Measurements from ENCODE around the gene SHROOM2.
"Not testable (repeated sequence)": the region's sequence is repeated elsewhere in the genome, so short reads cannot be mapped to it uniquely, and the experiment has no call there.

SHROOM2 gene

DNA sequence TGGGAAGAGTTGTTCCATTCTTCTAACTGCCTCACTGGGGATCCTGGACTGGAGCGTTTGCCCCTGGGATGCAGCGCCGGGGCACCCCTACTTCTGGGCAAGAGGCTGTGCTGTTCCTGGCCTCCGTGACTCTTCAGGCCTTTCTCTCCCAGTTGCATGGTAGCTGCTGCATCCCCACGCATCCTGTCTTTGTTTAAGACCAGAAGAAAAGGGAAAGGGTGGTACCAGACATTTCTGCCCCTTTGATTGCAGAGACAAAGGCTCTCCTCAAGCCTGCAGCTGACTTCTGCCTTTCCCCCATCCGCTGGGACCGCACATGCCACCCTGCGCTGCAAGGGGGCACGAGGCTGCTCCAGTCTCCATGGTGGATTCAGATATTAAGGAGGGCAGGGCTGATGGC lies 70.4 kb downstream of the SHROOM2 start:
- H3K4me3 ChIP-seq: no peak overlapping the region
- H3K27me3 ChIP-seq: no peaks in the 10 kb centered on the region
- H3K4me2 ChIP-seq: no peak overlapping the region
- no peak overlapping the region for H3K9ac ChIP-seq
- H3K27ac ChIP-seq: no peak overlapping the region
- H3K36me3 ChIP-seq: no peaks in the 10 kb centered on the region
- TF ChIP-seq Cebpa-rat (IDR thresholded peaks at IDR 0.05): no peak
- peaks cover 0 to 8% (median 0%) of the 10 kb centered on the region in 10 experiments; a peak in 1 of 20 replicates for H3K4me1 ChIP-seq
- H4K20me1 ChIP-seq: no peaks in the 10 kb centered on the region; a peak in 1 of 22 replicates
- no peaks in the 10 kb centered on the region for H3K9me3 ChIP-seq (replicated peaks in 1 of 11)

DNA sequence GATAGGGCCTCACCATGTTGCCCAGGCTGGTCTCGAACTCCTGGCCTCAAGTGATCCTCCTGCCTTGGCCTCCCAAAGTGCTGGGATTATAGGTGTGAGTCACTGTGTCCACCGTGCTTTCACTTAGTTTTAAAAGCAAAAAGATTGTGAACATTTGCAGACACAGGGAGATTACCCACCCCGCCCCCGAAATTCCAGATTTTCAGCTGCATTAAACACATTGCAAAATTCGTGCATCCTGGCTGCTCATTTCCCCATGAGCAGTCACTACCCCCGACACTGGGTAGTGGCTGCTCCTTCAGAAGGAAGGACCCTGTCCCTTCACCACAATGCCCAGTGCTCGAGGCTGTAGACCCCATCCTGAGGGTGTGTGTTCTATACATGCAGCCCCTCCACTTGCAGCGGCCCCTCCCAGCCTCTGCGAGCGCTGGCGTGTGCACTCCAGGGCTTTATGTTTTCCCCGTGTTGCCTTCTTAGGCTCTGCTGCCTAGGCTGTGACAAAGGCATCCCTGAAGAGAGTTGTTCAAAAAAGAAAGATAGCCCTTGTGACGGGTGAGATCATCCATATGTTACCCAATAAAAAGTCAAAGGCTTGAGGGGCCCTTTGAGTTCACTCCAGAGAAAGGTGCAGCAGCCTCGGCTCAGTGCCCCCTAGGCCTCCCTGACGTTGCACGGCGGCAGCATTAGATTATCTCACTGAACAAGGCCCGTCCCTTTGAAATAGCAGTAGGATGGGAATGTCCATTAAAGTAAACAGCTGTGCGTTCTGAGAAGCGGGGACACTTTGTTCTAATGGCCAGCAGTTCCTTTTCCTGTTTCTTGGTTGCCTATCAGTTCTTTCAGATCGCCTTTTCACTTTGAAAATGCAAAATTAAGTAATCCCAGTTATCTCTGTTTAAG lies 71.6 kb downstream of the SHROOM2 start:
- H3K9me3 ChIP-seq (replicated peaks in 1 of 11): no peaks in the 10 kb centered on the region
- no peak overlapping the region for H3K9ac ChIP-seq
- no peaks in the 10 kb centered on the region; a peak in 1 of 22 replicates for H4K20me1 ChIP-seq

DNA sequence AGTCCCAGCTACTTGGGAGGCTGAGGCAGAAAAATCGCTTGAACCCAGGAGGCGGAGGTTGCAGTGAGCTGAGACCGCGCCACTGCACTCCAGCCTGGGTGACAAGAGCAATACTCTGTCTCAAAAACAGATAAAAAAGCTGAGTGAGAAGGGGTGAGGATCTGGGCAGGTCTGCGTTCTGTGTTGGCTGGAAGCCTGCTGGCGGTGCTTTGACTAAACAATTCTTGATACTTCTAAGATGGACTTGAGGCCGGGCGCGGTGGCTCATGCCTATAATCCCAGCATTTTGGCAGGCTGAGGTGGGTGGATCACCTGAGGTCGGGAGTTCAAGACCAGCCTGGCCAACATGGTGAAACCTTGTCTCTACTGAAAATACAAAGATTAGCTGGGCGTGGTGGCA lies 72.5 kb downstream of the SHROOM2 start:
- H3K36me3 ChIP-seq; H3K4me2 ChIP-seq; H3K27ac ChIP-seq; H3K27me3 ChIP-seq; H3K9me3 ChIP-seq (replicated peaks in 1 of 11); H3K9ac ChIP-seq; H3K4me3 ChIP-seq; H4K20me1 ChIP-seq: not testable (repeated sequence)
- peaks cover 0 to 12% (median 0%) of the 10 kb centered on the region in 10 experiments; a peak in 6 of 20 replicates for H3K4me1 ChIP-seq

More for the DNA sequence above, 71.6 kb downstream of the SHROOM2 start:
- no peak overlapping the region for H3K4me2 ChIP-seq
- H3K27me3 ChIP-seq: no peaks in the 10 kb centered on the region
- no peaks in the 10 kb centered on the region for H3K36me3 ChIP-seq
- H3K4me3 ChIP-seq: no peak overlapping the region
- no peak overlapping the region for H3K27ac ChIP-seq
- no peak for TF ChIP-seq Cebpa-rat (IDR thresholded peaks at IDR 0.05)
- H3K4me1 ChIP-seq: peaks cover 0 to 8% (median 0%) of the 10 kb centered on the region in 10 experiments; a peak in 1 of 20 replicates

DNA sequence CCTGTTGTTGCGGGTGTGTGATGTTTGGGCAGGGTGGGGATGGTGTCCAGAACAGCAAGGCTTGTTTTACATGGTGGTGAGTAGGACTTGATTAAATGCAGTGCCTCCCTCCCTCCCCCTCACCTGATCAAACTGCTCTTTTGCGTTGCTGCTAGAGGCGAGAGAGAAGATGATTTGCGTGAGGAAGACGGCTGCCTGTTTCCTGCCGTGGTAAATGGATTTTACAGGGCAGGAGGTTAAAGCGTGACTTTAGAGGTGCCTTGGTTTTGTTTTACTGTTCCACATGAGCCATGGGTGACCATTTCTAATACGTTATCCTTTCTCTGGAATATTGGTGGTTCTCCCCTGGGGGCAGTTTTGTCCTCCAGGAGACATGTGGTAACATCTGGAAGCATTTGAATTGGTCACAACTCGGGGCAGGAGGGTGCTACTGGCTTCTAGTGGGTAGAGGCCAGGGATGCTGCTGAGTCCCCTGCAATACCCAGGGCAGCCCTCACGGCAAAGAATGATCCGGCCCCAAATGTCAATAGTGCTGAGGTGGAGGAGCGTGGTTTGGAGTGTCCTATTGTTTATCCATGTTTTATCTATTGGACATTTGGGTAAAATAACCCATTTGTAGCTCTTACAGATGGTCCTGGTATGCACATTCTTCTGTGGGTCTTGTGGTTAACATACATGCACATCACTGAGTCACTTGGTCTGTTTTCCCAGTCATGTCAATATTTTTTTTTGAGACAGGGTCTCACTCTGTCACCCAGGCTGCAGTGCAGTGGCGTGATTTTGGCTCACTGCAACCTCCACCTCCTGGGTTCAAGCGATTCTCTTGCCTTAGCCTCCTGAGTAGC lies 73.7 kb downstream of the SHROOM2 start:
- TF ChIP-seq Cebpa-rat (IDR thresholded peaks at IDR 0.05): no peak
- Histone ChIP-seq H3K4me1 (peaks cover 0 to 19% (median 2%) of the 10 kb centered on the region in 10 experiments; a peak in 8 of 20 replicates), H3K9me3 (replicated peaks in 1 of 11) (no peaks in the 10 kb centered on the region), H3K4me2 (no peak overlapping the region), H3K27ac (no peak overlapping the region), H3K36me3 (no peaks in the 10 kb centered on the region), H3K4me3 (no peak overlapping the region), H4K20me1 (no peaks in the 10 kb centered on the region; a peak in 1 of 22 replicates), H3K27me3 (no peaks in the 10 kb centered on the region), H3K9ac (no peak overlapping the region)

DNA sequence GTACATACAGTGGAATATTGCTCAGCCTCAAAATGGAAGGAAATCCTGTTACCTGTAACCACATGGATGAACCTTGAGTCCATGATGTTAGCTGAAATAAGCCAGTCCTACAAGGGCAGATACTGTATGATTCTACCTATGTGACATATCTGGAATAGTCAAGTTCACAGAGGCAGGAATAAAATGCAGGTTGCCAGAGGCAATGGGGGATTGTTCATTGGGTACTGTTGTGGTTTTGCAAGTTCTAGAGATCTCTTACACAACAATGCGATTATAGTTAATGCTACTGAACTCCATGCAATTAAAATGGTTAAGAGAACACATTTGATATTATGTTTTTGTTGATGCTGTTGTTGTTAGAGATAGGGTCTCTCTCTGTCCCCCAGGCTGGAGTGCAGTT lies 74.6 kb downstream of the SHROOM2 start:
- Histone ChIP-seq H3K9ac (no peak overlapping the region), H3K4me2 (no peak overlapping the region), H3K4me1 (peaks cover 0 to 13% (median 2%) of the 10 kb centered on the region in 10 experiments; a peak in 8 of 20 replicates), H3K4me3 (no peak overlapping the region), H4K20me1 (no peaks in the 10 kb centered on the region; a peak in 1 of 22 replicates), H3K9me3 (replicated peaks in 1 of 11) (no peaks in the 10 kb centered on the region), H3K27me3 (no peaks in the 10 kb centered on the region), H3K36me3 (no peaks in the 10 kb centered on the region), H3K27ac (no peak overlapping the region)
- no peak for TF ChIP-seq Cebpa-rat (IDR thresholded peaks at IDR 0.05)

DNA sequence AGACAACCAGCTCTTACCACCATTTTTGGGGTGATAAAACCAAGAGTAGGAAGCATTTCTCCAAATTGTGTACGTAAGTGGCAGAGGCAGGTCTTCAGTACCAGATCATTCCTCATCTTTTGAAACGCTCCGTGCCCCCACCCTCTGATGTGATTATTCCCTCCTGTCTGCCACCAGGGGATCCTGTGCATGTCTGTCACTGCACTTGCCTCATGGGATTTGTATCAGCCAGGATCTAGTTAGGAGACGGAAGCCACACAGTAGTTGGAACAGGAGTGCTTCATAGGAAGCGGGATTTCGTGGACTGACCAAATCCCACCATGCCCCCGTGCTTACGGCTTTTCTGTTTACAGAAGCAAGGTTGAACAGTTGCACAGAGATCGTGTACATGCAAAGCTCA lies 75.5 kb downstream of the SHROOM2 start:
- Histone ChIP-seq H3K4me1 (peaks cover 0 to 14% (median 2%) of the 10 kb centered on the region in 10 experiments; a peak in 8 of 20 replicates), H3K27me3 (no peaks in the 10 kb centered on the region), H4K20me1 (no peaks in the 10 kb centered on the region; a peak in 2 of 22 replicates), H3K9ac (no peak overlapping the region), H3K36me3 (no peaks in the 10 kb centered on the region), H3K9me3 (replicated peaks in 1 of 11) (no peaks in the 10 kb centered on the region), H3K27ac (no peak overlapping the region), H3K4me3 (no peak overlapping the region), H3K4me2 (no peak overlapping the region)
- TF ChIP-seq Cebpa-rat (IDR thresholded peaks at IDR 0.05): no peak

DNA sequence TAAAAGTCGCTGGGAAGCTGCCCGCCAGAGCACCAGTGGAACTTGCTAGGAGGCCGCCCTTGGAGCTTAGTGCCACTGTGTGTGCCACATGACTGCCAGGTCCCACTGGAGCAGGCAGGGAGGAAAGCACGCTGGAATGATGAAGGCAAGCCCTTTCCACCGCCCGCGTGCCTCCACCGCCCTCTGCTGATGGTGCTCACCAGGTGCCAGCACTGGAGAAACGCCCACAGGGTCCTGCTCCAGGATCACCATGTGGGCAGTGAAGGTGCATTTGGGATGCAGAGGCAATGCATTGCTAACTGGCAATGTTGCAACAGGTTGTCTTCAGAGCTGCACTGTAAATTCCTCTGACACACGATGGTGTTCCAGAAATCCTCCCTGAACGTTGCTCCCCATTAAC lies 76.3 kb downstream of the SHROOM2 start:
- H3K4me3 ChIP-seq: no peak overlapping the region
- H3K27ac ChIP-seq: no peak overlapping the region
- no peak overlapping the region for H3K4me2 ChIP-seq
- H3K4me1 ChIP-seq: peaks cover 0 to 16% (median 2%) of the 10 kb centered on the region in 10 experiments; a peak in 8 of 20 replicates
- H3K9me3 ChIP-seq (replicated peaks in 1 of 11): no peaks in the 10 kb centered on the region
- no peaks in the 10 kb centered on the region; a peak in 2 of 22 replicates for H4K20me1 ChIP-seq
- no peak for TF ChIP-seq Cebpa-rat (IDR thresholded peaks at IDR 0.05)
- H3K9ac ChIP-seq: no peak overlapping the region
- H3K27me3 ChIP-seq: no peaks in the 10 kb centered on the region; a peak in 1 of 22 replicates
- no peaks in the 10 kb centered on the region for H3K36me3 ChIP-seq

DNA sequence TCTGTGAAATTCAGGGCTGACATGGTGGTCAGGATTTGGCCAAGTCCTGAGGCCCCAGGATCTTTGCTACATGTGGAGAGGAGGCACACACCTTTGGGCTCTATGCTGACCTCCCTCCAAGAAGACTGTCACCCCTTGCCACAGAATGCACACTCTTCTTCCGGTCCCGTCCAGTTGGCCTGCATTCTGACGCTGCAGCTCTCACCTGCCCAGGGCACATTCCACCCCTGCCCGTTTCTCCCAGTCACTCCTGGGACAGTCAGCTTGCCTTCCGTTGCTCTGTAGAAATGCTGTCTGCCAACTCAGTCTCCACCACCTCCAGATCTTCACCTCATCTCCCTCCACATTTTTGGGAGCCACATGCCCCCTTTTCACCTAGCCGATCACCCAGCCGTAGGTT lies 76.7 kb downstream of the SHROOM2 start:
- Histone ChIP-seq H3K4me2 (no peak overlapping the region), H3K4me1 (peaks cover 0 to 16% (median 2%) of the 10 kb centered on the region in 10 experiments; a peak in 8 of 20 replicates), H3K4me3 (no peak overlapping the region), H3K27me3 (no peaks in the 10 kb centered on the region; a peak in 1 of 22 replicates), H3K36me3 (no peaks in the 10 kb centered on the region), H4K20me1 (no peaks in the 10 kb centered on the region; a peak in 2 of 22 replicates), H3K9me3 (replicated peaks in 1 of 11) (no peaks in the 10 kb centered on the region), H3K27ac (no peak overlapping the region), H3K9ac (no peak overlapping the region)
- no peak for TF ChIP-seq Cebpa-rat (IDR thresholded peaks at IDR 0.05)

DNA sequence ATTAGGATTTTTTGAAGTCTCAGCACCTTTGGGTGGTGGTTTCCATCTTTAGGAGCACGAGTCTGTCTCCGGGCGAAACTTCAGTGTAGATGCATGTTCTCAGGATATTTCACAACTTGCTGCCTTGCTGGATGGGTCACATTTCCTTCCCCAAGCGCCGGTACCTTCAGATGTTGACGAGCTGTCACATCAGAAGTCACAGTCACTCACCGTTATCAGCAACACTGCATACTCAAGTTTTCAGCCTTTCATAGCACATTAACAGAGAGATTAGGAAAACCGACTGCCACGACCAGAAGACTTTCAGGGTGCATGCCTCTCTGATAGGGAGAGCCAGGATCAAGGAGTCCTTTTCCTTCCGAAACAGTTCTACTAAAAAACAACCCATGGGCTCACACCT lies 77.8 kb downstream of the SHROOM2 start:
- TF ChIP-seq Cebpa-rat (IDR thresholded peaks at IDR 0.05): no peak
- Histone ChIP-seq H3K36me3 (no peaks in the 10 kb centered on the region), H3K27ac (no peak overlapping the region), H4K20me1 (no peaks in the 10 kb centered on the region; a peak in 2 of 22 replicates), H3K4me3 (no peak overlapping the region), H3K4me2 (peak overlapping the region in 6 of 11 experiments; percentile 13 to 72 (median 46); a peak in 10 of 22 replicates), H3K4me1 (peaks cover 0 to 16% (median 2%) of the 10 kb centered on the region in 10 experiments; a peak in 8 of 20 replicates), H3K9me3 (replicated peaks in 1 of 11) (no peaks in the 10 kb centered on the region), H3K27me3 (no peaks in the 10 kb centered on the region; a peak in 1 of 22 replicates), H3K9ac (no peak overlapping the region)
